Activated CD4-positive, alpha-beta T cell treated with anti-CD3 and anti-CD28 coated beads for 24 hours (primary cell): ENCODE results near the gene MTUS2.

Experiments
- DNase-seq, 2 donors: peaks; one replicate each; pipeline ENCODE4 v3.0.0-alpha.2; 2020; ENCODE audit warnings: low read depth in 2 of 2

MTUS2 gene

DNA sequence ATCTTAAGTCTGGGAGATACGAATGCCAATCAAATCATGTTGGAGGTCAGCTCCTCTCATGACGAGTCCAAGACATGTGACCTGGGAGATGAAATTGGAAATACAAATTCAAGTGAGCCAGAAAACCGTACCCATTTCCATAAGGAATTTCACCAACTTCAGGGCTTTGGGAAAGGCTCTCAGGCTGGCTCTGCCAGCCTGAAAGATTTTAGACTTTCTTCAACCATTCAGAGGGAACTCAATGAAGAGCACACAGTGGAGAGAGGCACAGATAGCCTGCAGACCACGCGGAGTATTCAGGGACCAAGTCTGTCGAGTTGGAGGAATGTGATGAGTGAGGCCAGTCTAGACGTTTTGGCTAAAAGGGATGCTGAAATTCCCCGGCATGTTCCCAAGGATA, 204.6 kb downstream of the MTUS2 start:
- no peak for DNase-seq

DNA sequence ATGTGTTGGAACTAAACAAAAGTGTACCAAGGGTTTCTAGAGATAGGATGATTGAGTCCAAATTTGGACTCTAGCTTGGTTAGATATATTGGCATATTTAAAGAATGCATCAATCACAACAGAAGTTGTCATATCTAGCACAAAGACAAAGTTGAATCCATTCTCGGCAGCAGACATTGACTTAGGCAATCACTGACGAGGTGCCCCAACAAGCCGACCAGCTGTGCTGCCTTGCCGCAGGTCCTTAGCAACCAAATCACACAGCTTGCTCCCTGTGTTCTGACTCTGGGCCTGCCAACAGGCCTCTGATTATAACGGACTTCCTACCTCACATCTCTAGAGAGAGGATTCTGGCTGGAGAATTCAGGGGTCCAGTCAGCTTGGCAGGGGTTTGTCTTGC, 208.7 kb downstream of the MTUS2 start:
- DNase-seq = no peak

DNA sequence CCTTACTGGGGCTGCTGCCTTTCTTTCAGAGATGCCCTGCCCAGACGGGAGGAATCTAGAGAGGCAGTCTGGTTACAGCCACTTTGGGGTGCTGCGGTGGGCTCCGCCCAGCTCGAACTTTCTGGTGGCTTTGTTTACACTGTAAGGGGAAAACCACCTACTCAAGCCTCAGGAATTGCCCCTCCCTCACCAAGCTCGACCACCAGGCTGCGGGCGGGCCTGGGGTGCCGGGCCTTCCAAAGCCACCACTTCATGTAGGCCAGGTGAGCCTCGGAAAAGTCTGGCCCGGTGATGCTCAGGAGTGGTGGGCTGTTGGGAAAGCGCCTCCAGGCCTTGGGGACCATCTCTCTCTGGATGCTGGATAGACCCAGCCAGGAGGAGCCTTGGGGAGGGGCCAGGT, 218.6 kb downstream of the MTUS2 start:
- no peak for DNase-seq

DNA sequence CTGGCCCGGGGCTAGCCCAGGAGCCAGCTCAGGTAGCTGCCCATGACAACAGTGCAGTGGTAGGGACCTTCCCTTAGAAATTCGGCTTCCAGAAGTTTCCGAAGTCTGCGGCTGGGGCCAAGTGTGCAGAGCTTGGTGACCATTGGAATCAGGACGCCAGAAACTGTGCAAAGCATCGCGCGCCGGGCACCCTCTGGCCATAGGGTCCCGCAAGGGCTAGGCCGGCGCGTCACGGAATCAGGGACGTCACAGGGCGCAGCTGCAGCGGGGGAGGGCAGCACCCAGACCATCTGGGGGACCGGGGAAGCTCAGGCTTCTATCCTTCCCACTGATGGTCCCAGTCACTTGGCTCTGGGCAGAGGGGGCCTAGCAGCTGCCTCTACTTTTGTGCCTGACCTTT, 219.1 kb downstream of the MTUS2 start:
- DNase-seq = no peak

DNA sequence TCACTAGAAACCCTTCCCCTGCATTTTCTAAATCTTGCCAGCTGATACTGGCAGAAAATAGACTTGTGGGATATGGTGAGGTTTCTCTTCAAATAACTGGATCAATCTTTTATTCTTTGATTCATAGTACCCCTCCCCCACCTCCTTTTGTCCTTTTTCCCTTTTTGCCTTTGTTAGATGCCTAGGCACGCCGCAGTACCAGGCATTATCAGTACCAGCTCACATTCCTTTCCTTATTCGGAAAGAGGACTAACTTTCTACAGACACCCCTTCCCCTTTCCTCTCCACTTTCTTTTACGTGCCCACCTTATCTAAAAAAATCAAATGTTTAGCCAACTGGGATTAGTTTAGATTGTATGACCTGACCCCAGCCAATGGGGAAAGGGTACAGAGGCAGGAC, 226.4 kb downstream of the MTUS2 start:
- DNase-seq = no peak

DNA sequence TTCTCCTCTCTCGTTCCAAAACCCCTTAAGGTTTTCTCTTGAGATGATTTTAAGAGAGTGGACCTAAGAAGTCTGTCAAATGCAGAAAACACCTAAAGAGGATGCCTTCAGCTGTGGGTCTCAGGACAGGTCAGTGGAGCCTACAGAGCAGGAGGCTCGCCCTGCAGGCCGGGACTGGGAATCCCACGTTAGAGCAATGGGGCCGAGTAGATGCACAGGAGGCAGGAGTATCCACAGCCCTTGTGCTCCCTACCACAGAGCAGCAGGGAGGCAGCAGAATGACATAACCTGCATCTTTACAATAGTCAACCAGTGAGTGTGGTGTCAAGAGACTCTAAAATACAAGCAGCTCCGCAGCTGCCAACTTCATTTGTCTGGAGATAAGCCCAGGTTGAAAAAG, 229.4 kb downstream of the MTUS2 start:
- DNase-seq = no peak

DNA sequence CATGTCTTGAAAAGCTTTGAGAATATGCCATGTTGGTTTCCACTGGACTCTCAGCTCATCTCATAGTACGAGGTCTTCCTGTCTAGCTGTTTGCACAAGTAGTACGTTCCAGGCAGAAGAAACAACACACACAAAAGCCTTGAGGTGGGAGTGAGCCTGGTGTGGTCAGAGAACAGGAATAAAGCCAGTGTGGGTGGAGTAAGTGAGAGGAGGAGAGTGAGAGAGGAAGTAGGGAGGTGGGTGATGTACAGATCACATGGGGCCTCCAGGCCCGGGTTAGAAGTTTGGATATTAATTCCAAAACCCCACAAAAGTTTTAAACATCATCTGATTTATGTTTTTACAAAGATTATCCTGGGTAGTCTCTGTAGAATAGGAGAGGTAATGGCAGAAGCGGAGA, 230.6 kb downstream of the MTUS2 start:
- no peak for DNase-seq

DNA sequence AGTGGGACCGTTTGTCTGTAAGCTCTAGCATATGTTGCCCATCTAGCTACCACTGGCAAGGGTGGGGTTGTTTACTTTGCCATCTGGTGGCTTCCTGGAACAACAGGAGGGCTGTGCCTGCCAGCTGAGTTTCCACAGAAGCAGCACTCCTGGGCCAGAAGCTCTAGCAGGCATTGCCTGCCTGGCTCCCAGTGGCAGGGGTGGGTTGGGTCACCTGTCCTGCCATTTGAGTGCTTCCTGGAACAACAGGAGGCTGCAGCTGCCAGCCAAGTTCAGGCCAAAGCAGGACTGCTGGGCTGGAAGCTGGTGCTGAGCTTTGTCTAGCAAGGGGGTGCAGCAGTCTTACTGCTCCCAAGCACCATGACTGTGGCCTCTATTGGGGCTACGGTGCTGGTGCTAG, 239.7 kb downstream of the MTUS2 start:
- no peak for DNase-seq

DNA sequence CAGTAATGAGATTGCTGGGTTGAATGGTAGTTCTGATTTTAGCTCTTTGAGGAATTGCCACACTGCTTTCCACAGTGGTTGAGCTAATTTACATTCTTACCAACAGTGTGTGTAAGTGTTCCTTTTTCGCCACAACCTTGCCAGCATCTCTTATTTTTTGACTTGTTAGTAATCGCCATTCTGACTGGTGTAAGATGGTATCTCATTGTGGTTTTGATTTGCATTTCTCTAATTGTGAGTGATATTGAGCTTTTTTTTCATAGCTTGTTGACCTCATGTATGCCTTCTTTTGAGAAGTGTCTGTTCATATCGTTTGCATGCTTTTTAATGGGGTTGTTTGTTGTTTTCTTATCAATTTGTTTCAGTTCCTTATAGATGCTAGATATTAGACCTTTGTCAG, 245.0 kb downstream of the MTUS2 start:
- no peak for DNase-seq

DNA sequence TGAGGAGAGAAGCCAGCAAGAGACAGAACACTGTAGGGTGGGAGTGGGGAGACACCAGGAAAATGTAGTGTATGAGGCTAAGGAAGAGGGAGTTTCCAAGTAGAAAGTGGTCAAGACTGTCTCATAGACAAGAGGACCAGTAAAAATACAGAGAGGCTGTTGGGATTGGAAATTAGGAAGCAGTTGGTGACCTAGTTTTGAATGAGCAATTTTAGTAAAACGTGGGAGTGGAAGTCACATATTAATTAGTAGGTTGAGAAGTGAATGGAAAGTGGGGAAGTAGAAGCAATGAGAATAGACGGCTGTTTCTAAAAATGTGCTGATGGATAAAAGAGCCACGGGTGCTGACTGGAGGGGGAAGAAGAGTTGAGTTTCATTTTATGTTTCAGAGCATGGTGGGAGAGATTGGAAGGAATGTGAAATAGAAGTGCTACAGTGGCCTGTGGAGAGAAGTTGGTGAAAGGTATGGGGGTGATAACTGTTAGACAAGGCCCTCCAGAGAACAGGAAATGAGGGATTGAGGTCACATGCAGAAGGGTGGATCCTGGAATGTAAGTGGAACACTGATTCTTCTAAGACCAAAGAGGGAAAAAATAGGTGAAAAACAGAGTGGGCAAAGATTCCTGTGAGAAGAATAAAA, 247.3 kb downstream of the MTUS2 start:
- DNase-seq = no peak

DNA sequence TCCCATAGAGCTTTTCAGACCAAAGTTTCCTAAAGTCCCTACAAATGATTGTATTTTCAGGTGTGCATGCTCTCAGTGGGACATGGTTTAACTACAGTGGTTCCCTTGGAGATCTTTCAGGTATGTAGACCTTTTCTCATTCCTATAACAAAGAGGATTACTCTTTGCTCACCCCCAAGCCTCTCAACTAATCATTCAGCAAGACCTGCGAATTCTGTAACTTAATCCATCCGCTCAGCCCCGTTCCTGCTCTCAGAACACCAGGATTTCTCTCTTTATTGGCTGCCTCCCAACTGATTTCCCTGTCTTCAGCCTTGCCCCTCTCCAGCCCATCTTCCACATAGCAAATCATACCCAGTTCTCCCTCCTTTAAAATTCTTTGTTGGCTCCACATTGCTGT, 253.6 kb downstream of the MTUS2 start:
- DNase-seq = no peak

DNA sequence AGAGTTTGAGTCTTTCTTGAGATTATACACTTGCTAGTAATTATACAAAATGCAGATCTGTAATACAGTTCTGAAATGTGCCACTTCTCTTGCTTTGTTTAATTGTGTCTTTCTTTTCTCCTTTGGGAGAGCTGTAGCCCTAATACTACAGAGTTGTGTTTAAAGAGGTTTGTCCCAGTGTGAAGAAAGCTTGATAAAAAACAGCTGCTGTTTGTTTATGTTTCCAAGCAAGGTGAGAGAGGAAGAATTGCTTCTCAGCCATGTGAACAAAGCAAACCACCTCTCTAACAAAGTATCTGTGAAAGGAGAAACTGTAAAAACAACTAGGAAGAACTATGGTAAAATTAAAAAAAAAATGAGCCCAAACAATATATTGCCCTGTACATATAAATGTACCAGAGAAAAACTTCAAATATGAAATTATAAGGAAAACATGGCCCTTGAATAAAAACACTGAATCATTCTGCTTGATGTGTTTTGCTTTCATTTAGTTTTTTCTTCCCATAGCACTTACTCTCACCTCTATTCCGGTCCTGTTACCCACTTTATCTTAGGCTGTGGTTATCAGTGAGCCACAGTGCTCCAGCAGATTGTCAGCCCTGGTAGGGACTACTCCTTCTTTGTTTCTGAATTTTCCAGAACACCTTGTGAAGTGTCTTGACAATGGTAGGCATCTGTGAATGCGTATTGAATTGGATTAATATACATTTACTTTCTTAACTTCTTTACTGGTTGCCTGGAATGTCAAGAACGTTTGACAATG, 257.1 kb downstream of the MTUS2 start:
- DNase-seq = no peak

DNA sequence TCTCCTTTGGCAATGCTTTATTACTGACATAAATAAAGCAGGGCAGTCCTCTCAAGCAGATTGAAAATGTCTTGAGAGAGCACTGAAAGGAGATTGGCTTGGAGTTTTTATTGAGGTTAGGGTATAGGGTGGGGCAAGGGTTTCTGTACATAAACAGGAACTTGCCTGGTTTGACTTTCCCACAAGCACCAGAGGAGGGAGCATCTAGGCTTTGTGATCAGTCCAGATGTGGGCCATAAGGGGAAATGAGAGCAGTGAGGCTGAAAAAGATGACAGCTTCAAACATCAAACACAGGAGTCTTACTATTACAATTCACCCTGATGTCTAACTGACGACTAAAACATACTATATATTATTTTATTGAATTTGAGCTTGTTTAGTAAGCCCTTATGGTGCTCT, 260.9 kb downstream of the MTUS2 start:
- no peak for DNase-seq

DNA sequence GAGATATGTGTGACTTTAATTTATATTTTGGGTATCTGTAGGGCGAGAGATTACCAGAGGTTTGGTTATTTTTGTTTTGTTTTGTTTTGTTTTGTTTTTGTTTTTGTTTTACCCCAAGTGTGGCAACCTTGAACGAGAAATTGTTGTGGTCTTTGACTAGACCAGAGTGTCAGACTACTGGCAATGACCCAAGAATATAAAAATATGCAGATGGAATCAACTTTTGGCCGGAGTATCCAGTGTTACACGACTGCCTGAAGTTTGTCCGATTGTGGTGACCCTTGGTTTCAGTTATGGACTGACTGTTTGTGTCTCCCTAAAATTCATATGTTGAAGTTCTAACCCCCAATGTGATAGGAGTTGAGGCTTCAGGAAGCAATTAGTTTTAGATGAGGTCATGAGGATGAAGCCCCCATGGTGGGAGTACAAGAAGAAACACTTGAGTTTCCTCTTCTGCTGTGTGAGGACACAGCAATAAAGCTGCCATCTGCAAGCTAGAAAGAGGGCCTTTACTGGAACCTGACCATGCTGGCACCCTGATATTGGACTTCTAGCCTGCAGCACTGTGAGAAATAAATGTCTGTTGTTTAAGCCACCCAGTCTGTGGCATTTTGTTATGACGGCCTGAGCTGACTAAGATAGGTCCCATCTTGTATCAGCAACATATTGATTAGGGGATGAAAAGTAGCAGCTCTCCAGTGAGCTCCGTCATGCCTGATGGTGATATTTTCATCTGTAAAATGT, 261.7 kb downstream of the MTUS2 start:
- DNase-seq = no peak

DNA sequence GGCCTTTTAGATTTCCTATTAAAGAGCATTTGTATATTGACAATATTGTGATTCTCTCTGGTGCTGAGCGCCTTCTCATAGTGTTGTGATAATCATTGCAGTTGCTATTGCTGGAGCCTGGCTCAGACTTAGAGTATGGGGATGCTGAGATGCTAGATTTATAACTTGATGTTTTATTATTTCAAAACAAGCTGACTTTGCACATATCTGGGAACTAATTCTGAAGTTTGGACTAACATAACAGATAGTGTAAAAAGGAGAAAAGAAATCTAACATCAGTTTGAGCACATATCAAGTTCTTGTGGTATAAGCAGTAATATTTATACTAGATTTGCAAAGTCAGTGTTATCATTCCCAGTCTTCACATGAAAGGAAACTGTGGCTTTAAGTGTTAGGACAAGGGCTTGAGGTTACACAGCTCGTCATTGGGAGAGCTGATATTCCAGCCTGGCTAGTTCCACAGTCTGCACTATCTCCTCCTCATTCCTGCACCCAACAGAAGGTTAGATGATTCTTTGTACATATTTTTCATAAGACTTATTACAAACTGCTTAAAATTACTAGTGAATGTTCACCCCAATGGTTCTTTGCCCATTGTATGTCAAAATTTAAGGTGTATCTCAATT, 279.8 kb downstream of the MTUS2 start:
- DNase-seq = no peak

DNA sequence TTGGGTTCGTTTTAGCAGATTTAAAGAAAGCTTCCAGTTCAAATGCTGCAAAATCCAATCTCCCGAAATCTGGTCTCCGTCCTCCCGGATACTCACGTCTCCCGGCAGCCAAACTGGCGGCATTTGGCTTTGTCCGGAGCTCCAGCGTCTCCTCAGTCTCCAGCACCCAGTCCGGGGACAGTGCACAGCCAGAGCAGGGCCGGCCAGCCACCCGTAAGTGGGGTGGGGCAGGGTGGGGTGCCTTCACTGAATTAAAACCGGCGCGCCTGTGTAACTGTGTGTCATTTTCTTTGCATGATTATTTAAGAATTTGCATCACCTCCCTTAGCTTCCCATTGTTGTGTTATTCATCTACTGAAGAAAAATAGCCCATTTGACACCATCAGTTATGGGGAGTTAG, 280.6 kb downstream of the MTUS2 start:
- DNase-seq = no peak

DNA sequence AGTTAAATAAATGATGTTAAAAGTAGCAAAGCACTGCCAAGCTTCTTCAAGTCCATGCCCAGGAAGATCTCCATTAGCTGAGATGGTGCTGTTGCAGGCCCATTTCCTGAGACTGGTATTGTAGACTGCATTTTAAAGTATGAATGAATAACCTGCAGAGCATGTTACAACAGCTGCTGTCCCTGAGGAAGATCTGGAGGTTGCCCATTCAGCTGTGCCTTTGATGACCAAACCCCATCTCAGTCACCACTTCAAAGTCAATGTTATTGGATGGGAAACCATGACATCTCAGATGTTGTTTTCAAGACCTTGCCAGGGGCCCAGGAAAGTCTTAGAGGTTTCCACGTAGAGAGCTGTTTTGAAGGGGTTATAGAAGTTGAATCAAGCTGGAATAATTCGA, 281.3 kb downstream of the MTUS2 start:
- no peak for DNase-seq

DNA sequence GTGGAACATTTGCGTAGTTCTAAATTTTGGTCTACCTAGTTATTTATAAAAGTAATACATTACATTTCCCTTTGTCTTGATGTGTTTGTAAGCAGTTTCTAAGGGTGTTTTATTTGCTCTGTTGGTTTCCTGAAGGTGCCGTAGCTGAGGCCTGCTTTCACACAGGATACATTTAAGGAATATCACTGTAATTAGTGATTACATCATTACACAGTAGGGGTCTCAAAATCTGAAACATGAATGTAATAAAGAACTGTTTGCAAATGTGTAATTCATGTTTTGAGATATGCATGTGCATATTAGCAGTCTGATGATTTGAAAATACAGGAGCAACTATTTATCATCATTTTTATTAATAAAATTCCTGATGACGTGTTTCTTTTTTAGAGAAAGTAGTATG, 281.8 kb downstream of the MTUS2 start:
- DNase-seq = no peak

DNA sequence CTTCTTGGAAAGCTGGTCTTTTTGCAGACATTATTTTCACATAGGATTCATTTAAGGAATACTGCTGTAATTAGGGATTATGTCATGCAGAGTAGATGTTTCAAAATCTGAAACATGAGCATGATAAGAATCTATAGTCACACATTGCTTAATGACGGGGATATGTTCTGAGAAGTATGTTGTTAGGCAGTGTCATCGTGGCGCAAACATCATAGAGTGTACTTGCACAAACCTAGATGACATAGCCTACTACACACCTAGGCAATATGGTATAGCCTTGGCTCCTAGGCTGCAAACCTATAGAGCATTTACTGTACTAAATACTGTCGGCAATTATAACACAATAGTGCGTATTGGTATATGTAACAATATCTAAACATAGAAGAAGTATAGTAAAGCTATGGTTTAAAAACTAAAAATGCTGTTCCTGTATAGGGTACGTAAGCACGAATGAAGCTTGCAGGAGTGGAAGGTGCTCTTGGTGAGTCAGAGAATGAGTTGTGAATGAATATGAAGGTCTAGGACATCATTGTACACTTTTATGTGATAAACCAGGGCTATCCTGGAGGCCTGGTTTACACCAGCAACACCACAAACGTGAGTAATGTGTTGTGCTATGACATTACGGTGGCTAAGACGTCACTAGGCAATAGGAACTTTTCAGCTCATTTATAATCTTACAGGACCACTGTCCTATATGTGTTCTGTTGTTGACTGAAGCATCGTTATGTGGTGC, 283.1 kb downstream of the MTUS2 start:
- DNase-seq = no peak

DNA sequence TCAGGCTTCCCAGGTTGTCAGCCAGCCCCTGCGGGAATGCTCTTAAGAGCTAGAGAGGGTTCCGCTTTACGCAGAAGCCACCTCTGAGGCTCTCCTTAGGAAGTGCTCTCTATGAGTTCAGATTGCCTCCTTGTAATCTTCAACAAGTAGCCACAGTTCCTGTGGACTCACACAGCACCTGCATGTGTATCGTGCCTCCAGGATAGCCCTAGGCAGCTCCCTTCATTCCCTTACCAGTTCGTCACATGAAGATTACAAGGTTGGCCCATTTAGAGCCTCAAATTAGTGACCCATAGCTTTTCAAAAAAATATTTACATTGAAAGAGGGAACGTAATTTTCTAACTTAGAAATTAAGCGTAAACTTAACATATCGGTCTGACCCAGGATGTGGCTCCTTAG, 284.3 kb downstream of the MTUS2 start:
- no peak for DNase-seq

DNA sequence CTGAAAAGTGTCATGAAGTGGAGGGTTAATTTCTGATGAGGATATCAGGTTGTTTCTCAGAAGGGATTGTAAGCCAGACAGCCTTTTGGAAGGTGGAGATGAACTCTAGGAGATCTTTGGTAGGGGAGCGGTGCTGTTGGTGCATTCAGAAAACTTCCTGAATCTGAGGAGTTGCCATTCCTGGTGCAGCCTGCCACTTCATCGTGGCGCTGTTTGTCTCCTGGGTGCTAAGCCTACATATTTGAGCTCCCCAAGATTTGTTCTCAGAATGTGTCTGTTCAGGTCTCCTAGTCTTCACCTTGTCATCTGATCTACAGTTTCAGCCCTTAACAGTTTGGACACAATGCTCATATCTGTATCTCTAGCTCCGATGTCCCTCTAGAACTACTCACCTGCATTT, 285.6 kb downstream of the MTUS2 start:
- DNase-seq = no peak

DNA sequence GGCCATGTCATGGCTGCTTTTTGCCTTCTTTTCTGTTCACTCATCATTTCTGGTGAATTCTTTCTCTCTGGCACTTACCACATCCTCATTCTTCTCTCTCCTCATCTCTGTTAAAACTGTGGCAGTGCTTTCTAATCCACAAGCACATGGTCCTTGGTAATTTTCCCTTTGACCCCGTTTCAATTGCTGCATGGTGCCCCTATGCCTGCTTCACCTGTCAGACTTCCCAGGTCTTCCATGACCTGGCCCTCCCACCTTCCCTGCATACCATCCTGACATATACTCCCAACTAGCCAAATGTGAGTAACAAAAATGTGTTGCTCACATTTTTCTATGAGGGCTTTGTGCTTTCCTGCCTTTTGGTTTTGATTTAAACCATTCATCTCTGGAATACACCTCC, 286.5 kb downstream of the MTUS2 start:
- DNase-seq = no peak
